Measurements from ENCODE around the gene KNCN.

DNA sequence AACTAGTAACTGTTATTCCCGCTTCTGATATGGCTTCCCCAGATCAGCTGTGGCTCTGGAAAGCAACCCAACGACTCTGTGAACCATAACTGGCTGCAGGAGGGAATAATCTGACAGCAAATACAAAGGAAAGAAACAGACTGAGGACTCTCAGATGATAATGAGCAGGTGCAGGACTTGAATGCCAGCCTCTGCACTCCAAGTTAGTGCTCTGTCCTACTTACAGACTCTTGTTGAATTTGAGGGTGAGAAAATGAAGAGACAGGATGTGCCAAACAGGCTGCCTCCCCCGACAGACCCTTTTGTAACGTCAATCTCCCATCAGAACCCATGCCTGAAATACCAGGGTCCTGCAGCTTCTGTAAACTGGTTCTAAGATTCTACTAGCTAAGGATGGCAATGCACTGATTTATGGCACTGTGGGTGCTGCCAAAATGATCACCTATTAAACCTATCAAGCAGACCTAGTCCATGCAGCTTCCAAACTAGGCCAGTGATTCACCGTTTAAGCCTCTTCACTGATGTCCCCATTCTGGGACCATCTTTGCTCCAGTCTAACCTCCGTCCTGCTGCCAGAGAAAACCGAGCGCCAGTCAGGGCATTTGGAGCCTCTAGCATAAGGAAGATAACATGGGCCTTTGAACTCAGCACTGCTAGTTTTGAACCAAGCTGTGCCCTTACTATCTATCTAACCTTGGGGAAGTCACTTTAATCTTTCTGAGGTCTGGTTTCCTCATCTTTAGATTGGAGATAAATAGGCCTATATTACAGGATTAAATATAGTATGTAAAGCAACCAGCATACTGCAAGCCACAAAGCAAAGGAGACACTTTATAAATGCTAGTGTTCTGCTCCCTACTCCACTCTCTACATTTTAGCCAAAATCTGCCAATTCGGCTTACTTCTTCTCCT is 47.9 kb upstream of the KNCN start:
- TF ChIP-seq CTCF (IDR thresholded peaks at IDR 0.05) (no peak), EZH2 (IDR thresholded peaks at IDR 0.05; ENCODE audit: borderline replicate concordance, insufficient read depth, low read depth, low read length, poor library complexity, severe bottlenecking) (no peak)
